Lung (tissue), 12 donors: ENCODE data around the gene LENG8. TPM values are rescaled to one million over a fixed set of nuclear protein-coding genes. Genes with fewer than 3 reads are reported as not detected.

Source experiments
- ATAC-seq: fragments of 200-7000 bp; cut with Tn5 transposase; one replicate; pipeline ENCODE4 v1.9.1; 2020; ENCODE audit warnings: moderate number of reproducible peaks; ENCODE audit not compliant: insufficient read depth, low FRiP score
- DNase-seq, 3 donors: peaks; one replicate each; pipeline ENCODE4 v3.0.0-alpha.2; 2013 to 2017
- H3K27ac ChIP-seq, 2 donors: one replicate each; pipeline ENCODE4 v1.5.1; 2013; ENCODE audit warnings: mild to moderate bottlenecking in 2 of 2, moderate library complexity in 2 of 2, control low read depth in 1 of 2, inconsistent platforms in 1 of 2, low read depth in 1 of 2, low read length in 1 of 2
- H3K27me3 ChIP-seq, 3 donors: one replicate each; pipeline ENCODE4 v1.5.1; 2013; ENCODE audit warnings: low read length in 2 of 3; ENCODE audit not compliant: control insufficient read depth in 3 of 3, insufficient read depth in 3 of 3
- H3K36me3 ChIP-seq, 4 donors: one replicate each; pipeline ENCODE4 v1.5.1; 2013; ENCODE audit warnings: low read length in 4 of 4, mild to moderate bottlenecking in 1 of 4, moderate library complexity in 1 of 4; ENCODE audit not compliant: control insufficient read depth in 4 of 4, insufficient read depth in 4 of 4
- H3K4me1 ChIP-seq, 5 donors: one replicate each; pipeline ENCODE4 v1.5.1; 2013; ENCODE audit warnings: low read length in 5 of 5, mild to moderate bottlenecking in 2 of 5, moderate library complexity in 1 of 5; ENCODE audit not compliant: control insufficient read depth in 5 of 5, insufficient read depth in 5 of 5
- H3K4me3 ChIP-seq: one replicate; pipeline ENCODE4 v1.5.1; 2013; ENCODE audit warnings: mild to moderate bottlenecking, control low read depth, moderate library complexity
- H3K9ac ChIP-seq, 2 donors: one replicate each; pipeline ENCODE4 v1.5.1; 2013; ENCODE audit warnings: low read length in 2 of 2, control low read depth in 1 of 2; ENCODE audit not compliant: insufficient read depth in 1 of 2
- H3K9me3 ChIP-seq, 4 donors: one replicate each; pipeline ENCODE4 v1.5.1; 2013; ENCODE audit warnings: low read length in 3 of 4, mild to moderate bottlenecking in 1 of 4, moderate library complexity in 1 of 4; ENCODE audit not compliant: control insufficient read depth in 4 of 4, insufficient read depth in 3 of 4
- CTCF ChIP-seq: IDR thresholded peaks from 2 replicates; pipeline ENCODE4 v1.5.1; 2012; ENCODE audit warnings: mild to moderate bottlenecking; ENCODE audit errors: control extremely low read depth, extremely low read depth
- WGBS, 2 donors: extraction: QIAGEN DNeasy Blood & Tissue Kit; methylation state at CpG; one replicate each; pipeline ENCODE4 v1.1.7; 2013; 5-methylcytosine and 5-hydroxymethylcytosine counted together
- polyA plus RNA-seq, 2 donors: library from polyadenylated mRNA; stranded (reverse); fragments of 200-250 nt; gene quantifications; one replicate each; pipeline ENCODE4 v1.2.1, GENCODE V29; 2013
- total RNA-seq, 2 donors: library from RNA; depleted of rRNA in 1 of 2; stranded (reverse); fragments of >200 nt in 1 of 2; gene quantifications; one replicate each; pipeline ENCODE4 v1.2.1, GENCODE V29; 2014 to 2021
- donor health status: control.
- donor health status: control.
- donor health status: Bipolar disorder and iron deficiency.
- donor health status: healthy.
- donor health status: DM: yes; HTN: yes; CAD: no.

Gene LENG8
- total and polyA plus RNA-seq, 4 donors: 75.1 to 199 (median 113) TPM

GRCh38 chr19:54460230-54461005 lies 11.4 kb downstream of the LENG8 start:
- 71 to 81% methylated on average over 26 to 39 of the region's 39 CpGs for WGBS, 2 donors
- no peak for TF ChIP-seq CTCF
- Histone ChIP-seq H3K9ac (peak overlapping the region in 1 of 2 donors; percentile 68), H3K4me1 (peaks cover 0 to 50% (median 13%) of the 10 kb centered on the region in 5 donors), H3K4me3 (no peak overlapping the region), H3K27ac (peak overlapping the region in 1 of 2 donors; percentile 21), H3K36me3 (peaks cover 16 to 64% (median 35%) of the 10 kb centered on the region in 4 donors), H3K9me3 (no peaks in the 10 kb centered on the region), H3K27me3 (no peaks in the 10 kb centered on the region)
- no peak for ATAC-seq
- DNase-seq: peak in 1 of 3 donors; percentile 5

GRCh38 chr19:54461210-54461609 lies 12.2 kb downstream of the LENG8 start:
- H3K27me3 ChIP-seq: no peaks in the 10 kb centered on the region
- DNase-seq (no peak), ATAC-seq (no peak)
- peaks cover 15 to 57% (median 31%) of the 10 kb centered on the region in 4 donors for H3K36me3 ChIP-seq
- 70 to 78% methylated on average over 26 to 27 of the region's 27 CpGs for WGBS, 2 donors
- no peaks in the 10 kb centered on the region for H3K9me3 ChIP-seq
- peak overlapping the region in 1 of 2 donors; percentile 27 for H3K9ac ChIP-seq
- no peak overlapping the region for H3K27ac ChIP-seq
- no peak overlapping the region for H3K4me3 ChIP-seq
- peaks cover 0 to 50% (median 13%) of the 10 kb centered on the region in 5 donors for H3K4me1 ChIP-seq
- TF ChIP-seq CTCF: no peak

- peak; percentile 89 to 98 (median 95) for DNase-seq
- 48 to 57% methylated on average over 3 of the region's 3 CpGs for WGBS, 2 donors
- Histone ChIP-seq H3K9me3 (no peaks in the 10 kb centered on the region), H3K27ac (no peak overlapping the region), H3K4me1 (peaks cover 0 to 50% (median 13%) of the 10 kb centered on the region in 5 donors), H3K4me3 (no peak overlapping the region), H3K9ac (peak overlapping the region in 1 of 2 donors; percentile 27), H3K27me3 (no peaks in the 10 kb centered on the region), H3K36me3 (peaks cover 12 to 53% (median 29%) of the 10 kb centered on the region in 4 donors)
- no peak for TF ChIP-seq CTCF
- ATAC-seq: no peak
Measured at GRCh38 chr19:54461613-54462012, 12.6 kb downstream of the LENG8 start.
